Stimulated activated CD4-positive, alpha-beta T cell treated with anti-CD3 and anti-CD28 coated beads, Interleukin-12 subunit alpha, Interleukin-12 subunit beta, amount 100 ng/mL, for 4 hours (primary cell): ENCODE measurements around the gene TNS3.

Source experiments
- DNase-seq: peaks from one replicate; pipeline ENCODE4 v3.0.0-alpha.2; 2020

Gene TNS3

DNA sequence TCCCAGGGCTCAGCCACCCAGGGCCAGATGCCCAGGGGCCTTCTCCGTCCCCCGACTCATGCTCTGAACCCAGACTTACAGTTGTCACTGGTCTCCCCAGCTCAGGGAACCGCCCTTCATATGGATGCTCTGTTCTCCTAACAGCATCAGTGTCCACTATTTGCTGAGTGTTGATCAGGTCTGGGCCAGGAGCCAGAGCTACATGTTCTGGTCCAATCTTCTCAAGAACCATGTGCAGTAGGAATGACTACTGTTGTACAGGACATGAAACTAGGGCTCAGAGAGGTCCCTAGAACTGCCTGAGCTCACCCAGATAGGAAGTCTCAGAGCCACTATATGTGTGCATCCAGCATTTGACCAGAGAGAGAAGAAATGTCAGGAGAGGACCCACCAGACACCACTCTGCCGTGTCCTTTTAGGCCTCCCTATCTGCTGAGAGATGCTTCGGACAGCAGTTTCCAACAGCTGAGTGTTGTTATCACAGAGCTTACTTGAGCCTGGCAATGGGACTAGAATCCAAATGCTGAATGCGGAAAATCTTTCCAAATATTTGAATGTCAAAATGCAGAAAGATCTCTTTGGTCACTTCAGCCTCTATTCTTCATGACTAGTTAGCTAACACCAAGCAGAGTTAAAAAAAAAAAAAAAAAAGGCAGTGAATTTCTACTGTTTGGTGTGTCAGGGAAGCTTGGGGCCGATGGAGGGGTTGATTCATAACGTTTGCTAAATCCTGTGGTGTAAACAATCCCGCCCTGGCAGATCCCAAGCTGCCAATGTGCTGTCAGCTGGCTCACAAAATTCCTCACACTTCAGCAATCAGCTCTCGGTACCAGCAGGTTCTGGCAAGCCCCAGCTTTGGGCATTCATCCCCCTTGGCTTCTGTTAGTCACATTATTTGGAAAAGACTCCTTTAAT is 246.1 kb downstream of the TNS3 start:
- no peak for DNase-seq

DNA sequence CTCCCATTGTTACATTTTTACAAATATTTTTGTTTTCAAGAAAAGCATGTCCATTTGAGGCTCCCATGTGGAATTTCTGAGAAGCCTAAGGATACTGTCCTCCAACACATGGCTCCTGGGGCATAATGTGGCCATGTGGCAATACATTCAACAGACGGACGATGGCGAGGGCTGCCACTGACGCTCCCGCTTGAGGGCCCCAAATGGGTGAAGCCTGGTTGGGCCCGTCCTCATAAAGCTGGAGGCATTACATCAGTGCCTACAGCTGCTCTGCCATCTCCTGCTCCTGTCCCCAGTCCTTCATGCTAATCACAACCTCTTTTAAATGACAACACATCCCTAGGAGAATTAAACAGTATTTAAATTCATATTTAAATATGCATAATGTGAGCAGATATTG is 246.8 kb downstream of the TNS3 start:
- no peak for DNase-seq

DNA sequence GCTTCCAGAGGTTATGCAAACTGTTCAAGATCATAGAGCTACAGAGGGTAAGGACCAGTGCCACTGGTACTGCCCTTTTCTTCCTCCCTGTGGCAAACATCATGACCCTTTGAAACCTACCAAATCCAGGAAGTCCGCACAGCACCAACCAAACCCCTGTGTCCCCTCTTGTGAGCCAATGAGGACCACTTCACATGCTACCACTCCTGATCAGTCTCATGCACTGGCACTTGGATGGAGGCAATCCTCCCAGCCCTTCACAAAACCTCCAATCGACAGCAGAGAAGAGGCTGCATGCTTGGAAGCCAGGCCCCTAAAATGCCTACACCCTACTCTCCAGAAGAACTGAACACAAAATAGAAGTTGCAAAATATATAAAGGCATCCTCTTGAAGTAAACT is 248.0 kb downstream of the TNS3 start:
- no peak for DNase-seq

DNA sequence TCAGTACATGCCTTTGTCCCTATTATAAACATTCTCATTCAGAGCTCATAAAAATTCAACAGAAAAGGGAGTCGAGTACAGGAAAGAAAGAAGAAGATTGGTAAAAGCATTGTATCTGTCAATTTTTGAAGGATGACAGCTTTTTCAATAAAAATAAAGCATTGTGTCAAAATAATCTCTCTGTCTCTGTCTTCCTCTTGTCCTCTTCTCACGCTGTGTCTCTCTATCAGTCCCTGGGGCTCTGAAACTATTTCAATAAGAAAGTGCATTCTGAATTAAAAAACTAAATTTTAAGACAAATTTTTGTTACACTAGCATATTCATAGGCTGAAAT is 248.4 kb downstream of the TNS3 start:
- no peak for DNase-seq

- no peak for DNase-seq
These were observed 249.0 kb downstream of the TNS3 start for GRCh38 chr7:47332681-47333553.

GRCh38 chr7:47332213-47332612 is 249.7 kb downstream of the TNS3 start:
- DNase-seq, result no peak

- DNase-seq, result no peak
These were observed 250.7 kb downstream of the TNS3 start for GRCh38 chr7:47331179-47331565.

- DNase-seq, result no peak
These were observed 251.2 kb downstream of the TNS3 start for GRCh38 chr7:47330561-47331178.

GRCh38 chr7:47330026-47330425 is 251.9 kb downstream of the TNS3 start:
- DNase-seq, result no peak

DNA sequence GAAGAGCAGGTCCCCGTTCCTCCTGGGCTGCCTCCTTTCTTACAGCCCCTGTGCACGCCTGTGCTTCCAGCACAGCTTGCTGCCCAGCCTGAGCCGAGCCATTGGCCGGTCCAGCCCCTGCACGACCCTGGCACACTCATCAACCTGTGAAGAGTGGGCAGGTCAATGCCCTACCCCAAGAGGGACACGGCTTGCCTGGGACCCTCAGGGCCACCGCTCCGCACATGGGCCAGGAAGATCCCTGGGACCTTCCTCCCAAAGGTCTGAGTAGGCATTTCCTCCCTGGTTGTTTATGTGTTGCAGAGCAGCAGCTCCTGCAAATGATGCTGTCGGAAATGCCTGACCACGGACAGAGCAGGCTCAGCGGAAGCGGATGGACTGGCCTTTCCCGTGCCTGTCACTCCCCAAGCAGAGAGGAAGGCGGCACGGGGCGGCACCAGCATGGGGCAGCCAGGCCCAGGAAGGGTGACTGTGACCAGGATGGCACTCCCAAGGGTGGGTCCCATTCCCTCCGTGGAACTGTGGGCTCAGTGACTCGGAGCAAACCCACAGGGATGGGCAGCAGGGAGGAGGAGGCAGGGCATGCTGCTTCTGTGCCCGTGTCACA is 252.5 kb downstream of the TNS3 start:
- no peak for DNase-seq

GRCh38 chr7:47328392-47329319 is 253.3 kb downstream of the TNS3 start:
- DNase-seq, result no peak

DNA sequence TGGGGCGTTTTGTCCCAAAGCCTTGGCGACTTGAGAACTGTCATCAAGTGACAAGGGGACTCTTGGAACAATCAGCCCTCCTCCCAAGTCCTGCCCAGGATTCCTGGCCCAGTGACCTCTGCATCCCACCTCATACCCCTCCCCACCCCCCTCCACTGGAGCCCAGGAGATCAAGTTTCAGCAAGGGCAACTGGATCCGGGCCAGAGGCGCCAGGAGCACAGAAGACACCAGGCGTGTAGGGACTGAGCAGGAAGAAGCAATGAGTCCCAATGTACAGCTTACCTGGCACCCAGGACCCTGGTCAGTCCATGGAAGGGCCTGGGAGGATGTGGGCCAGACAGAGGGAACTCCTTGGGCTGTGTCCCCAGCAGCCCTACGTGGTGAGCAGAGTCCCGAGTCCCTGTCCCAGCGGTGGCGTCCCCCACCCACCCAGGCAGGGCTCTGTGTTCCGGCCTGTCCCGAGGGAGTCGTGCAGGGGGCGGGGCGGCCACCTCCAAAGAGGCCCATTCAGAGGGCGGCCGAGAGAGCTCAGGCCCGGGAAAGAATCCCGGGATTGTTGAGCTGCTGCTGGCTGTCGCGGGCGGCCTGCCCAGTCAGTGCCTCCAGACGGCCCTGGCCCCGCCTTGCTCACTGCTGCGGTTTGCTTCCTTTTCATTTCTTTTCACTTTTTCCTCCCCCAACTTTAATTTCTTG is 254.1 kb downstream of the TNS3 start:
- no peak for DNase-seq

- DNase-seq, result no peak
These were observed 254.6 kb downstream of the TNS3 start for GRCh38 chr7:47327346-47327697.

- no peak for DNase-seq
These were observed 255.1 kb downstream of the TNS3 start for GRCh38 chr7:47326808-47327207.

DNA sequence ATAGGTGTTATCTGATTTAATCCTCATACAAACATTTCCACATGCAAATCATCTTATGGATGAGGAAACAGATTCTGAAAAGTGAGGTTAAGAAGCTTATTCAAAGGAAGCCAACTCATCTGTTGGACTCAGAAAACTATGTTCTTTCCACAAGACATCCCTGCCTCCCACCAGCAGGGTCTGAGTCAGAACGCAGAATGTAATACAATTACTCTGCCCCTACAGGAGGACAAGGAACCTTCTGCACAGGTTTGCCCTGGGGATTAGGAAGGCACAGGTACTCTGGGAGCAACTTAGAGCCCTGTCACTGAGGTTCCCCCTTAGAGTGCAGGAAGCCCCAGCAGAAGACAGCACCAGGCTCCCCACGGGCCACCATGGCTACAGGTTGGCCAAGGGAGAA is 255.7 kb downstream of the TNS3 start:
- DNase-seq, result no peak

DNA sequence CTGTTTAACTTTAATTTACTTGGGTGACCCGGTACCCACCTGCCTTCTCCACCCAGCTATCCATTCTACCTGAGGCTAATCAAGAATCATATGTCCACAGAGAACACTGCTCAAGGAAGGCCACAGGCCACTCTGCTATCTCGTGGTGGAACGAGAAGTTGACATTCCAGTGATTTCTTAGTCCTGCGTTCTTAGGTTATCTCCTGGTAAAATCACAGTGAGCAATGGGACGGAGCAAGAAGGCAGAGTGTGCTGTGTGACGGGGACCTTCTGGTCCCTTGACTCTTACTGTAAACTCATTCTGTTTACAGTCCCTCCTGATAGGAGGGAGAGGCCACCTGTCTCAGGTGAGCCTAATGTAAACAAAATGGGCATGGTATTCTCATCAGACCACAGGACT is 256.6 kb downstream of the TNS3 start:
- no peak for DNase-seq

DNA sequence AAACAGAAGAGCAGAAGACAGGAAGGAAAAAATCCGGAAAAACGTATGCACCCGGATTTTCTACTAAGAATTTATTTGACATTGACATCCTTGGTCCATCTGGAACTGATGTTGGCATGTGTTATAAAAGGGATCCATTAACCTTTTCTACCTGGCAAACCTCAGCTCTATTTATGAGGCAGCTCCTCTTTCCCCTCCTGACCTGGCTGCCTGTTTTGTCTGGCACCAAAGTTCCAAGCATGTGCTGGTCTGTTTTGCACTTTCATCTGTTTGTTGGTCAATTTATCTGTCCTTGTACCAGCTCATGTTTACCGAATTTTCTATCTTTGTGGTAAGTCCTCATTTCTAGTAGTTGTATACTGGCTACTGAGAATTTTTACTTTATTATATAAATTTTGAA is 258.0 kb downstream of the TNS3 start:
- no peak for DNase-seq

GRCh38 chr7:47322731-47323130 is 259.2 kb downstream of the TNS3 start:
- DNase-seq, result no peak

DNA sequence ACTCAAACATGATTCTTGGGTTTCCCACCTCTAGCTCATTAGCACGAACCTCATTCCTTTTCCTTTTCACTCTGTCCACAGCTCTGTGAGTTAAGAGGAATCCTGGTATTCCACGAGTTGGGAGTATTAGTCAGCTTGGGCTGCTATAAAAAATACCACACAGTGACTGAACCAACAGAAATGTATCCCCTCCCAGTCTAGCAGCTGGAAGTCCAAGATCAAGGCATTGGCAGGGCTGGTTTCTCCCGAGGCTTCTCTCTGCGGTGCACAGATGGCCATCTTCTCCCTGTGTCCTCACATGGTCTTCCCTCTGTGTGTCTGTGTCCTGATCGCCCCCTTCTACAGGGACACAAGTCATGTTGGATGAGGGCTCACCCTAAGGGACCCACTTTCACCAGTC is 261.6 kb downstream of the TNS3 start:
- DNase-seq, result no peak

DNA sequence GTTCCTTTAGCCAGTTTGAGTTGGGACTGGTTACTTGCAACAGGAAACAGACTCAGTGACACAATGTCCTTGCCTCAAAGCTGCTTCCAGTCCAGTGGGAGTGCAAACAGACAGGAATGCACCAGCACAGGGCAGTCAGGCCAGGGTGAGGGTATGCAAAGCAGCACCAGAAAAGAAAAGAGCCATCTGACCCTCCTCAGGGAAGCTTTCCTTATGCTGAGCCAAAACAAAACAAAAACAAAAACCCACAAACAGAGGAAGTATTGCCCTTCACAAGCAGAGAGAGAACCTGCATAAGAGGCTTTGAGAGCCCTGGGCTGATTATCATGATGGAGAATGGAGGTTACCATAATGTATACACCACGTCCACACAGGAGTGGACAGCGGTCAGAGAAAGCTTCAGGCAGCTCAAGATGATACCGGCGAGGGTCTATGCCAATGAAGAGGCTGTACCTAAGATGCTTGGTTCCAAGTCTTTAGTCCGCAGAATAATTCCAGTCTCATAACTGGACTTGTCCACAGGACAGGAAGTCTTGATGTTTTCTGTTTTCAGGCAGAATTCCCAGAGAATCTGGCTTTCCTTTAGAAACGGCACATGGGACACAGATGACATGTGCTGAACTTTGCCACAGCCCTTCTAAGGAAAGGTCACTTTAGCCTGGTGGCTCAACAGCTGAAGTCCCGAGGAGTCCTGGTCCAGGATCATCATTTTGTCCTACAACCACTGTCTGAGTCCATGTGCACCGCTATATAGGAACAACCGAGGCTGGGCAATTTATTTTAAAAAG is 263.3 kb downstream of the TNS3 start:
- no peak for DNase-seq

DNA sequence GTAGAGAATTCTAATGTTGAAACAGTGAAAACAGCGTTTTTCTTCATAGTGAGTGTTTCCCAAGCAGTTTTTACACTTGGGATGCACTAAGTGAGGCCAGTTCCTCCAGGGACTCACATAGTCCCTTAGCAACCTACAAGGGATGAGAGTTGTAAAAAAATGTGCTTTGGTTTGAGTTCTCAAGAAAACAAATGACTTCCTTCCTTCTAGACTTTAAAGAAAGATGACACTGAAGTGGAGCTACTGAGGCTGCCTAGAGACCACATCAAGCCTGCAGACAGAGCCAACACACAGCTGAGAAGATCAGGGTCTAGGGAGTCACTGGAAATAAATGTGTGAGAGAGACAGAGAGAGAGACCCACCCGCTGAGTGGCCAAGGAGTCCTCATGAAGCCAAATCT is 264.4 kb downstream of the TNS3 start:
- DNase-seq, result no peak
